ENCODE results near the gene PIK3R6.
"Not testable (repeated sequence)": the region's sequence is repeated elsewhere in the genome, so short reads cannot be mapped to it uniquely, and the experiment has no call there.

The PIK3R6 gene

GRCh38 chr17:8823279-8823678, 44.2 kb downstream of the PIK3R6 start:
- DNase-seq, result no peak

GRCh38 chr17:8822401-8823035, 45.0 kb downstream of the PIK3R6 start:
- no peak for DNase-seq

GRCh38 chr17:8821446-8822105, 45.9 kb downstream of the PIK3R6 start:
- DNase-seq, result no peak

GRCh38 chr17:8820311-8821010, 47.0 kb downstream of the PIK3R6 start:
- no peak for DNase-seq

GRCh38 chr17:8818654-8819330, 48.7 kb downstream of the PIK3R6 start:
- no peak for DNase-seq

- no peak for DNase-seq
These were observed 49.4 kb downstream of the PIK3R6 start for GRCh38 chr17:8818047-8818446.

- no peak for DNase-seq
These were observed 60.4 kb downstream of the PIK3R6 start for GRCh38 chr17:8806926-8807550.

- DNase-seq, result no peak
These were observed 61.1 kb downstream of the PIK3R6 start for GRCh38 chr17:8806253-8806925.

- not testable (repeated sequence) for DNase-seq
These were observed 62.1 kb downstream of the PIK3R6 start for GRCh38 chr17:8805396-8805795.

- no peak for DNase-seq
These were observed 63.7 kb downstream of the PIK3R6 start for GRCh38 chr17:8803531-8804420.

- no peak for DNase-seq
These were observed 66.2 kb downstream of the PIK3R6 start for GRCh38 chr17:8801135-8801840.

GRCh38 chr17:8800656-8801055, 66.8 kb downstream of the PIK3R6 start:
- DNase-seq, result no peak

GRCh38 chr17:8799570-8800212, 67.8 kb downstream of the PIK3R6 start:
- DNase-seq, result no peak

GRCh38 chr17:8798846-8799569, 68.5 kb downstream of the PIK3R6 start, which contains the start of gene MFSD6L:
Gene MFSD6L (minus strand): TSS chr17:8799365. CDS start chr17:8799120, 245 bp downstream.
- no peak for DNase-seq

GRCh38 chr17:8798176-8798845, 69.2 kb downstream of the PIK3R6 start:
- no peak for DNase-seq

GRCh38 chr17:8797621-8798175, 69.8 kb downstream of the PIK3R6 start:
- DNase-seq, result no peak

GRCh38 chr17:8794636-8795035, 72.8 kb downstream of the PIK3R6 start:
- no peak for DNase-seq

GRCh38 chr17:8793649-8794048, 73.8 kb downstream of the PIK3R6 start:
- DNase-seq, result no peak
